Stromal cell of bone marrow (primary cell): ENCODE measurements around the gene ZNF776.
"Not testable (repeated sequence)": the region's sequence is repeated elsewhere in the genome, so short reads cannot be mapped to it uniquely, and the experiment has no call there.

Source experiments
- DNase-seq: peaks from one replicate; pipeline ENCODE4 v3.0.0-alpha.2; 2012; ENCODE audit warnings: low read depth

ZNF776 gene

GRCh38 chr19:57778336-57778735 lies 31.7 kb downstream of the ZNF776 start:
- DNase-seq, result no peak

- DNase-seq, result no peak
These were observed 32.7 kb downstream of the ZNF776 start for GRCh38 chr19:57779220-57779845.

DNA sequence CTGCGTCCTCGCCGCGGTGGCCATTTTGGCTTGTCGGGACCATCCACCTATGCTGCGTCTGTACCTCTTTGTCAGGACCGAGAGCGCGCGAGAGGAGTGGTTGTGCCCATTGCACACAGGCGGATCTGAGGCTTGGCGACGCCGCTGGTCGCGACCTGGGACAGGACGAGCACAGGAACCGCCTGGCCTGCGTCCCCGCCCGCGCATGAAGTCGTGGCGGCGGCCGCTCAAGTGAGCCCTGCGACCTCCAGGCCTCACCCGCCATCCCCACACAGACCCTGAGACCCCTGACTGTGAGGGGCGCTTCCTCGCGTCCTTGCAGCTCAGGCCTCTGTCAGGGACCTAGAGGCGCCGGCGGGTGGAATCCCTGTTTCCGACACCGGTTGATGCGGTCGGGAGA lies 39.7 kb downstream of the ZNF776 start:
- DNase-seq, result no peak

DNA sequence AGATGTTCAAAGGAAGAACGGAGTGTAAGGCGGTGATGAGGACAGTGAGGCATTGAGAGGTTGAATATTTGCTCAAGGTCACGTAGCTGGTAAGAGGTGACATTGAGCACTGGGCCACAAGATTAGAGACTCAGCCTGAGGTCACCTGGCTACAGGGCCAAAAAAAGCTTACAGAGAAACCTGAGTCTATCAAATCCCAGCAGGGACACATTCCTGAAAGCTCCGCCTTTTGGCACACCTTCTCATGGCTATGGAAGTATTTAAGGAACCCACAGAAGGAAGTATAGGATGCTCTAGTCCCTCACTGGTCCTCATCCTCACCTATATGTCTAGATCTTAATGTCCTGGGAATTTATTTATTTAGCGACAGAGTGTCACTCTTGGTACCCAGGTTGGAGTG lies 40.3 kb downstream of the ZNF776 start:
- no peak for DNase-seq

DNA sequence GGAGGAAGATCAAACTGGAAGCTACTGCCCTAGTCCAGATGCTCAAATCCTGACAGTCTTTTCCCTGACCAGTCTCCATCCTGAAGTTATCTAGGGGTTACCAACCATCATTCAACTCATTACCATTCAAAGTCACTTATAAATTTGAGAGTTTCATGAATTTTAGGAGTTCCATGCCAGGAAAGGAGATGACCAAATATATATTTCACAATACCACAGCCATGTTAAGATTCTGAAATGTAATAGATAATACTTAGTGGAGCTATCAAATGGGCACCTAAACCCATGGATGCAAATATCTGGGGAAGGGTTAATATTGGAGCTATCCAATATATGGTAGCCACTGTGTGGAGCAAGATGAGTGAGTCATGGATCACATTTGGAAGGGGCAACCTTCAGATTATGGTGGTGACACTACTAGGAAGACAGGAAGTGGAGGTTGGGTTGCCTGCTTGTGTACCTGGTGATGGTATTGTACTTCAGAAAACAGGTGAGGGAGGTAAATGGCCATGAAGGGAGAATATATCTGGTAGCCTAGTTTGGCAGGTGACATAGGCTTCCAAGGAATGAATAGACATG lies 41.6 kb downstream of the ZNF776 start:
- DNase-seq, result no peak

DNA sequence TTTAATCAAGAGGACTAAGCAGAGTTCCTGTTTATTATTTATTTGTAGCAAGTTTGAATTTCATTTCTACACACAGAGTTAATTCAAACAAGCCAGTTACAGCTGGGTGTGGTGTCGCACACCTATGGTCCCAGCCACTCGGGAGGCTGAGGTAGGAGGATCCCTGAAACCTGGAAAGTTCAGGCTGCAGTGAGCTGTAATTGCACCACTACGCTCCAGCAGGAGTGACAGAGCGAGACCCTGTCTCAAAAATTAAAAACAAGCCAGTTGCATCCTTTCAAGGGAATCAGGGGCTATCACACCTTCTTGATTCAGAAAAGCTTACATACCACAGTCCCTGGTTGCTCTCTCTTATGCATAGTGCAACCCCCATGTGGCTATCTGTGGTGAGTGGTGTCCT lies 42.7 kb downstream of the ZNF776 start:
- no peak for DNase-seq

GRCh38 chr19:57796580-57796979 lies 50.0 kb downstream of the ZNF776 start:
- DNase-seq, result not testable (repeated sequence)

DNA sequence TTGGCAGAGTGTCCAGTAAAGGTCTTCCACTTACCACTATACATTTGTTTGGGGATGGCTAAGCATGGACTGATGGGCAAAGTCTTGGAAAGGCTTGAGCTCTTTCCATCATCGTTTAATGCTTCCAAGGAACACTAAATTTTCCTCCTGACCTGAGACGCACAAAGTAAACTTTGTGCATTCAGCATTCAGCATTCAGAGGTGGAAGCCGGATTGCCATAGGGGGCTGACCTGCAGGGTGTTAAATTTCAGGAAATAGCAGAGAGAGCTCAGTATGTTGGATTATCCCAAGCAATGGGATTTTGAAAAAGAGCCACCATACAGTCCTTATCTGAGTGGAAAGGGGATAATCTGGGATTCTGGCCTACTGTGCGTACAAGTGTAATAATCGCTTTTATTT lies 54.1 kb downstream of the ZNF776 start:
- DNase-seq, result no peak

DNA sequence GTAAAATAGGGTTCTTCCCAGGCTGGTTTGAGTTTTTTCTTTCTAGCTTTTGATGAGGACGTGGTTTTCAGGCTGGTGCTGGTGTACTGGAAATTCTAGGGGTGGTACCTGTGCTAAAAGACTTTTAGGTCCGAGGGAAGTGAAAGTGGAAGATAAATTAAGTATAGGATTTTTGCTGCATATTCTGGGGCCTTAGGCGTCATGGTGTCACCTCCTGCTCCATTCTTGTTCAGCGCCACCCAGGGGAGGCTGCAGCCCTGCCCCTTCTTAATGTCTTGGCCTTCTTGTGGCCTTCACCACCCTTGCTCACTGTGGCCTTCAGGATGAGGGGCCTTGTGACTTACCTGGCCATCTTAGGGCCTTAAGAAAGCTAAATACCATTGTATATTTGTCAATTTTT lies 55.7 kb downstream of the ZNF776 start:
- DNase-seq, result no peak

DNA sequence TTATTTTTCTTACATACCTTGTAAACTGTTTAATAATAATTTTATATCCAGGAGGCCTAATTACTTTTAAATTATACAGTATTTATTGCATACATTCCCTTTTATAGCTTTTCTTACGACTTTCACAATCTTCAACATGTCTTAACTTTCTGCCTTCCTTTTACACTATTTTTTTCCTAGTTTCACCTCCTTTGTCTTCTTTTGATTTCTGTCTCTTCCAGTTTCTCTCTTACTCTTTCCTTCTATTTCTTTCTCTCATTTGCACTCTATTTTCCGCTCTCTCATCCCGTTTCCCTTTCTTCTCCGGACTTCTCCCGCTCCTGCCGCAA lies 56.6 kb downstream of the ZNF776 start:
- no peak for DNase-seq

DNA sequence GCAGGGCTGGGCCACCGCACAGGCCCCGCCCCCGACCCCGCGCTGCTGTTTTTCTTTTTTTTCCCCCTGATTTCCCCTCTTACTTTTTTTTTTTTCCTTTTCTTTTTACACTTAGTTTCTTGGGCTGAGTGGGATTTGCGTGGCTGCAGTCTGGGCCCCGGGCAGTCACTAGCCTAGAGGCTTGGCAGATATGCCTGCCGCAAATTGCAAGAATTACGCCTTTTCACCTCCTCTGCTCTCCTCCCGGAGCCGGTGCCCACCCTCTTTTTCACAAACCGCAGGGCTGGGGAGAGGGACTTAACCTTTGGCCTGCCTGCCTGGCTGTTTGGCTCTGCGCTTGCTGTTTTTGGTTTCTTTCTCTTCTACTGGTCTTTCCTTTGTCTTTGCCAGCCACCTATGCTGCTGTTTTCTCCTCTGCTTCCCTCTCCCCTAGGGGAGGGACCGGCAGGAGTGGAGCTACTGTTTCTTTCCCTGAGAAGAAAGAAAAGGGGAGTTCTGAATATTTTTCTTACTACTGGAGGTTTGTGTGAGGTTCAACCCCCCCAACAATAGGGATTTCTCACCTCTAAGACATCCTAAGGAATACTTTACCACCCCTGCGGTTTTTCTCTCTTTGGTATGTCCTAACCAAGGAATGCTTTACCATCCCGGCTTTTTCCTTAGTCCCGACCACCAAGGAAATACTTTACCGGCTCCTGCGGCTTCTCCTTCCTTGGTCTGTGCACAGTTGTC lies 57.1 kb downstream of the ZNF776 start:
- peak; percentile 24 for DNase-seq

DNA sequence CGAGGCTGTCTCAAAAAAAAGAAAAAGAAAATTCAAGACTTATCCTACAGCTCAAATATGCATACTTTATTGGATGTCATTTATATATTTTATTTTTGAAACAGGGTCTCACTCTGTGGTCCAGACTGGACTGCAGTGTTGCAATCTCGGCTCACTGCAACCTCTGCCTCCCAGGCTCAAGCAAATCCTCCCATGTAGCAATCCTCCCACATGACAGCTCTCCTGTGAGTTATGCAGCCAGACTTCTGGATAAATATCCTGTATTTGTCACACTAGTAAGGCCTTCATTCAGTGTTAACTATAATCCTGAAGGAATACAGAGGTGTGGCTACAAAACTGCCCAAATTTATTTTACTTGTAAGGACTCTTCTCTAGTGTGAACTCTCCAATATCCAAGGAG lies 60.9 kb downstream of the ZNF776 start:
- DNase-seq, result no peak
